Measurements from ENCODE around the gene DPP6.
"Not testable (repeated sequence)": the region's sequence is repeated elsewhere in the genome, so short reads cannot be mapped to it uniquely, and the experiment has no call there.

GRCh38 chr7:154060551-154060950, 8.4 kb downstream of the DPP6 start:
- not testable (repeated sequence) for TF ChIP-seq POLR2A (IDR thresholded peaks at IDR 0.05); CTCF (IDR thresholded peaks at IDR 0.05); EP300 (IDR thresholded peaks at IDR 0.05; ENCODE audit: low read depth); POLR2AphosphoS5 (IDR thresholded peaks at IDR 0.05)

Data from transverse colon (tissue), 4 donors.